NCI-H2029 treated with DMSO at 0.1 percent for 48 hours (cell line): ENCODE data around the gene ZDHHC4.

ENCODE experiments used
- DNase-seq: peaks from one replicate; lab custom pipeline; 2025; lab: John Stamatoyannopoulos, UW

The ZDHHC4 gene

DNA sequence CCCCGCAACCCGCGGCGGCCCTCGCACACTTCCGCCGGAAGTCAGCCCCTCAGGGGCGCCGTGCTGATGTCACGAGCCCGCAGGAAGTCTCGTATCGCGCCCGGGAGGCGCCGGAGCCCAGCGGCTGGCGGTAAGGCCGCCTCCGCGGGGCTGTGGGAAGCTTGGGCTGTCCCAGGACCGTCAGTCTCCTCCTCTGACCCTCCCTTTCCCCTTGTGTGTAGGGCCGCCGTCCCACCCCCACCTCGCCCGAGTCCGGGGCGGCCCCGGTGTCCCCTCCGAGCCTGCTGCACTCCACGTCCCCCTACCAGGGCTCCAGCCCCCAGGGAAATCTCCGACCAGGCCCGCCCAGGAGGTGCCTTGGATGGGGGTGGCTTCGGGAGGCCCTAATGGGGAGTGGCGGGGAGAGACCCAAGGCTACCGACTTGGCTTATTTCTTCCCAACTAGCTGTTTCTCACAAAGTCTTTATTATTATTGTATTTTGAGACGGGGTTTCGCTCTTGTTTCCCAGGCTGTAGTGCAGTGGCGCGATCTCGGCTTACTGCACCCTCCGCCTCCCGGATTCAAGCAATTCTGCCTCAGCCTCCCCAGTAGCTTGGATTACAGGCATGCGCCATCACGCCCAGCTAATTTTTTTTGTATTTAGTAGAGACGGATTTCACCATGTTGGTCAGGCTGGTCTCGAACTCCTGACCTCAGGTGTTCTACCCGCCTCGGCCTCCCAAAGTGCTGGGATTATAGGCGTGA is at the start of gene ZDHHC4:
ZDHHC4 (plus strand) TSS at position 86 of the 745 bp plus-strand sequence. CDS start 3,108 bp downstream, outside the sequence.
- peak; percentile 32 for DNase-seq

DNA sequence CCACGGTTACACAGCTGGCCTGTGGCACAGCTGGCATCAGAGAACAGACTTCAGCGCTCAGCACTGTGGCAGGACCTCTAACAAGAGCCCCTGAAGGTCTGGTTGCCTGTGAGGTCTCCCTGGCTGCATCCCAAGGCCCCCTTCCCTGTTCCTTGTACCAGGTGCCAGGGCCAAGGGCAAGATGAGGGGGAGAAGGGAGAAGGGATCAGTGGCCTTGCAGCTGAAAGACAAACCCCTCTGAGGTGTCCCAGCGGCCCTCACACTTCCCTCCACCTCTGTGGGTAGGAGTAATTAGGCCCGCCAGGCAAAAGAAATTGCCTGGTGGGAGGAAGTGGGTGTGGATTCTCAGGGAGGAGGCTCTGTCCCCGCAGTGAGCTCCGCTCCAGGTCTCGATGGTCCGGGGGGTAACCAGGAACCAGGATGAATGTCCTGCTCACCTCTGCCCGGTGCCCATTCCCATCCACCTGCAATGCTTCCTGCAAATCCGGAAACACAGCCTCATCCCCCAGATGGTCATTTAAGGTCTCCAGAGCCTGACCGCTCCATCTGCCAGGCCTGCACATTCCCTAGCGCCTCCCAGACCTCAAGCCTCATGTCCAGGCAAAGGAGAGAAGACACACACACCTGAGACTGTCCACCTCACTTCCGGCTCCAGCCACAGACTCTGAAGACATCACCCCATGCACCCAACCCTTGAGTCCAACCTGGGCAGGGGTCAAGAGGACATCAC is 48.7 kb upstream of the ZDHHC4 start:
- no peak for DNase-seq

DNA sequence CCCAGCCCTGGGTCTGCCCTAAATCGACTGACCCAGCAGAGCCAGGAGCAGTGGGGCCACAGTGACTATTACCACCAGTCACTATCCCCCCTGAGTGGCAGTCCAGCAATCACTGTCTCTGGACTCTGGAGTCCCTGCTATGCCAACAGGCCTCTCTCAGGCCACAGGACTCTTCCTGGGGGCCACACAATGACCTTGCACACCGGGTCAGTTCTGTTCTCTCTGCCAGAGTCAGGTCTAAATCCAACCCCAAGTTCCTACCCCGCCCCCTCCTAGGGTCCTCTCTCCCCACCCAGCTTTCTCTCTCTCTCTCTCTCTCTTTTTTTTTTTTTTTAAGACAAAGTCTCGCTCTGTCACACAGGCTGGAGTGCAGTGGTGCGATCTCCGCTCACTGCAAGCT is 47.6 kb upstream of the ZDHHC4 start:
- DNase-seq, result no peak

DNA sequence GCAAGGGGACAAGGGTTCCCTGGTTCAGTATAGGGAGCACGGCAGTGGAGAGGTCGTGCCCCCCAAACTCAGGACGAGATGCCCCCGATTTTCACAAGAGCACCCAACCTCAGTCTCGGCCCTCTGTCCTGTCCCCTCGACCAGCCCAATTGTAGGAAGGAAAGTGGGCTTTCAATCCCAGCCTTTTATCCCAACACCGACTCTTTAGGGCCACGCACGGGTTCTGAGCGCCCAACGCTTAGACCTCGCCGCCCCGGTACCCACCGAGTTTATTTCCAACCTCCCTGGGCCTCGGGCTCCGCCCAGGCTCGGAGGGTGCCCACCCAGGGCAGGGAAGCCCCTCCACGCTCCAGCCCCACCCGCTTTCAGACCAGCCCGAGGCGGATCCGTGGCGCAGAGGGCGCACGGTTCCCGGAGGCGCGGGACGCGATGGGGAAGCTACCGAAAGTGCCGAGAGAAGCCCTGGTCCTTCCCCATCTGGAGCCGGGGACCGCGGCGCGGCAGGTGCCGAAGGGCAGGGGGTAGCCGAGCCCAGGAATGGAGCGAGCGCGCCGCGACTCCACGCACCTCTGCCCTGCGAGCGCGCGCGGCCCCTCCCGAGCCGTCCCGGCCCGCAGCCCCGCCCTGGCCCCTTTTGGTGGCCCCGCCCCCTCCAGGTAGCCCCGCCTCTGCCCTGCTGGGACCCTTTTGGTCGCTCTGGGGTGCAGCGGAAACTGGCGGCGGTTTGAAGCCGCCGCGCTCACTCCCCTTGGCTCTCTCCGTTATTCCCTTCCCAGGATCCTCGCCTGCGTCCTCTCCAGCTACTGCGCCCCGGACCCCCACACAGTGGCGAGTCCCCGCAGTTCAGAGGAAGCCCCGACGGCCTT is 46.4 kb upstream of the ZDHHC4 start:
- DNase-seq, result no peak

DNA sequence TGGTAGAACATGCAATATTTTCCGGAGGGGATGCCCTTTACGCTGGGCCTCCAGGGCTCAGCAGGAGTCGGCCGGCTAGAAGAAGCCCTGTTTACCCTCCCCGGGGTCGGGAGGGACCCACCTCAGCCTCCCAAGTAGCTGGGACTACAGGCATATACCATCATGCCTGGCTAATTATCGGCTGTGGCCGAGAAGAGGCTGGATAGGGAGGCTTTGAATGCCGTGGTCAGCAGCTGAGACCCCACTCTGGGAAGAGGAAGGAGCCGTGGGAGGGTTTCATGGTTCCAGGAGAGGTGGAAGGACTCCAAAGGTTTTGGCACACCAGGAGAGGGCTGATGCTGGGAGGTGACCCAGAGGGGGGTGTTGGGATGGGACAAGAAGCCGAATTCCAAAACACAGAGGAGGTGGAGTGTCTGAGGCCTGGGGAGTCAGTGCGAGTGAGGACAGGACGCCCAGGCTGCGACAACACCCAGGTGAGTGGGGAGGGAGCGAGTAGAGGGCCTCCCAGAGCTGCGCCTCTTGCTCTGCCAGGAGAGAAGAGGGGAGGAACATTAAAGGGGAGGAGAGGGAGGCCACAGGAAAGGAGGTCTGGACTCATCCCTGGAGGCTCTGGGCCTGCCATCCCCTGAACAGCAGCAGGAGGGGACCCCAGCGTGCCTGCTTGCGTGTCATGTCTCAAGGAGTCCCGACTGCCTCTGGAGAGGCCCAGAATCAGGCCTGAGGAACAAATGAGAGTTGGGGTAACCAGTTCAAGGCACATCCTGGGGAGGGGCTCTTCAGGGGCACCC is 45.6 kb upstream of the ZDHHC4 start:
- no peak for DNase-seq

DNA sequence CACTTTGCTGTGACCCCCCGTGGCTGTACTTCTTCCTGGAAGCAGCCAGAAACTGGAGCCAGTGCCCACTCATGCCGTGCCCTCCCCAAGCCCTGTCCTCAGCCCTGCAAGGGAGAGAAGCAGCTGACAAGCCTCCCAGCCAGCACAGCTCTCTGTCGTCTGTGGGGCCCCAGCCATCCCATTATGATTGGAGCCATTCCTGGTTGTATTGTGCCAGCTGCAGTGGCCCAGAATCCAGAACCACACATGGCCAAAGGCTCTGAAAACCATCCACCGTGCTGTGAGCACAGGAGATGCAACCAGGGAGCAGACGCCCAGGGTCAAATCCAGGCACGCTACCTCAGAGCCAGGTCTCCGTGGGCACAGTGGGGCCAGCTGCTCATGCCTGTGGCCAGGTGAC is 44.7 kb upstream of the ZDHHC4 start:
- DNase-seq, result no peak

DNA sequence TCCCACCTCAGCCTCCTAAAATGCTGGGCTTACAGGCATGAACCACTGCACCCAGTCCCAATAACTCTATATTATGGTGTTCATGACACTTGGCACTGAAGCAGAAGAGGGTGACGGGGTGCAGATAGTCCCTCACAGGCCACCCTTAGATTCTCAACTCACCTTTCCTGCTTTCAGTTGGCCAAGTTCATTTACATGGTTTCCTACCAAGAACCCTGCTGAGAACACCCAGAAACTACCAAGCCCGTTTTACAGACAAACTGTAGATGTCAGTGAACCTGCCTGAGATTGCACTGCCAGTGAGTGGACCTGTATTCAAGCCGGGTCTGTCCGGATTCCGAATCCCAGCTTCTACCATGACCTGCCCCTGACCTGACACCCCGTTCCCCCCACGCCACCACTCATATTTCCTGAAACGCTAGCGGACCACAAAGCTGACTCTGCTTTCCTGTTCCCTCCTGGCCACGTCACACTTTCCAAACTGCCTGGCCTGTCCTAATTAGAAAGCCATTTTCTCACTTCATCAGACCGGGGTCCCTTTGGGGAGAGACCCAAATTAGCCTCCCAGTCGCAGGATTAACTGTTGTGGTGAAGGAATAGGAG is 43.3 kb upstream of the ZDHHC4 start:
- DNase-seq, result no peak

DNA sequence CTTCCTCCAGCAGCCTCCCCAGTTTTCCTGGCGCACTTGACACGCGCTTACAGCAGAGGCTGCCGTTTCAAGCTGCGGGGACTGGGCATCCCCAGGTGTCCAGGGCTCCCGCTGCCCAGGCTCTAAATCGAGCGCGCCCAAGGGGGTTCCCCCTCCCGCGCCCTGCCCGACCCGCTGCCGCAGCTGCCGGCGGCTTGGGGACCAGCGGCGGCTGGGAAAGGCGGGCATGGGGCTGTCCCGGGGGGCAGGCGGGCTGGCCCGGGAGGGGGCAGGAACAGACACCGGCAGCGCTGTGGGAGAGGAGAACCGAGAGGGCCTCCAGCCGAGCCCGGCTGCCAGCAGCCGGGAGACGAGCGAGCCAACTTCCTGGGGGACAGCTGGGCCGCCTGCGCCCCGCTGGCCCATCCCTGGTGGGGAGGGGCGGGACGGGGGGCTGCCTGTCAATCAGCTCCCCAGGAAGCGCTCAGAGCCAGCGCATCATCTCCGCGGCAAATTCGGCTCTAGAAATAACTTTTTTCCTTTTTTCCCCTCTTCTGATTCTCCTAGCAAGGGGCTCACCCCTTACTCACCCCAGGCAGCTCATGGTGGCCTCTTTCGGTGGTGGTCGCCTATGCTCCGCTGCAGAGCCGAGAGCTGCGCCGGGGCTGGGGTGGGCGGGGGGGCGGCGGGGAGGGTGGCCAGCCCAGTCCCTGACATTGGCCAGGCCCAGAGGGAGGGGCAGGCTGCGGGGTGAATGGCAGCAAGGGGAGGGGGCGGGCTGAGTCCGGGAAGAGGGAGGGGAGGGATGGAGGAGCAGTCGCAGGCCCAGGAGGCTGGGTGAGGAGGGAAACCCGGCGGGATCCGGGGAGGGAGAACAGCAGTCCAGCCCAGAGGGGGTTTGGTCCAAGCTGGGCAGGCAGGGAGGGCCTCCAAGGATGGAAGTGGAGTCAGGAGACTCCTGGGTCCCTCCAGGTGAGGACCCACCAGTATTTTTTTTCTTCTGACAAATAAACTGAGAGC is 40.7 kb upstream of the ZDHHC4 start:
- no peak for DNase-seq

DNA sequence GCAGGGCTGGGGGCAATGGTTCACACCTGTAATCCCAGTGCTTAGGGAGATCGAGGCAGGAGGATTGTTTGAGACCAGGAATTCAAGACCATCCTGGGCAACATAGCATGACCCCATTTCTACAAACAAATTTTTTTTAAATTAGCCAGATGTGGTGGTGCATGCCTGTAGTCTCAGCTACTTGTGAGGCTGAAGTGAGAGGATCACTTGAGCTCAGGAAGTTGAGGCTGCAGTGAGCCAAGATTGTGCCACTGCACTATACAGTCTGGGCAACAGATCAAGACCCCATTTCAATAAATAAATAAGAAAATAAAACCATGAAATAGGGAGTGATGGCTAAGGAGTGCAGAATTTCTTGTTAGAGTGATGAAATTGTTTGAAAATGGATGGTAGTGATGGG is 34.9 kb upstream of the ZDHHC4 start:
- no peak for DNase-seq

DNA sequence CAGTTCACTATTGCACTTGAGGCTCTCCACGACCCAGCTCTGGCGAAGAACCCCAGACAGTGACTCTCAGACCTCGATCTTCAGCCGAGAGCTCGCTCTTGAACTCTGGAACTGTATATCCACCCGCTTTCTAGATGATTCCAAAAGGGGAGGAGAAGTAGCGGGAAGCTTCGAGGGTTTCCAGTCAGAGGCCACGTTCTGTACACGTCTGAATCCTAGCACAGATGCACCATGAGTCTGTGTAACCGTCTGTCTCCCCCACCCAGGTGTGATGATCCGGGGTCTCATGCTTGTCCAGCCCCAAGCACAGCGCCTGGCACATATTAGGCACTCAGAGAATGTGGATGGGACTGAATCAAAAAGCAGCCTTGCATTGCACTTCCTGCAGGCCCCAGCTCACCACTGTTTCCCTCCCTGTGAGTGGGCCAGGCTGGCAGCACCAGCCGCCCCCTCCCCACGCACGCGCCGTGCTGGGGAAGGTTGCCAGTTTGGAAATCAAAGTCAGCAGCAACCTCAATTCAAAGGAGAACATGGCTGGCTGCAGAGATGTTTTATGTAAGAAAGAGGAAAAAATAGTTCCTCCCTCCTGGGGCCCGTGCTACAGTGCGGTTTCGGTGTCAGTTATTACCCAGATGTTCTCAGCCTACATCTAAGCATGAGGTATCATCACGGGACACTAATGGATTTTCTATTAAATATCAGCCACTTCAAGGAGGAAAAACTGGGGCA is 31.7 kb upstream of the ZDHHC4 start:
- DNase-seq, result no peak

DNA sequence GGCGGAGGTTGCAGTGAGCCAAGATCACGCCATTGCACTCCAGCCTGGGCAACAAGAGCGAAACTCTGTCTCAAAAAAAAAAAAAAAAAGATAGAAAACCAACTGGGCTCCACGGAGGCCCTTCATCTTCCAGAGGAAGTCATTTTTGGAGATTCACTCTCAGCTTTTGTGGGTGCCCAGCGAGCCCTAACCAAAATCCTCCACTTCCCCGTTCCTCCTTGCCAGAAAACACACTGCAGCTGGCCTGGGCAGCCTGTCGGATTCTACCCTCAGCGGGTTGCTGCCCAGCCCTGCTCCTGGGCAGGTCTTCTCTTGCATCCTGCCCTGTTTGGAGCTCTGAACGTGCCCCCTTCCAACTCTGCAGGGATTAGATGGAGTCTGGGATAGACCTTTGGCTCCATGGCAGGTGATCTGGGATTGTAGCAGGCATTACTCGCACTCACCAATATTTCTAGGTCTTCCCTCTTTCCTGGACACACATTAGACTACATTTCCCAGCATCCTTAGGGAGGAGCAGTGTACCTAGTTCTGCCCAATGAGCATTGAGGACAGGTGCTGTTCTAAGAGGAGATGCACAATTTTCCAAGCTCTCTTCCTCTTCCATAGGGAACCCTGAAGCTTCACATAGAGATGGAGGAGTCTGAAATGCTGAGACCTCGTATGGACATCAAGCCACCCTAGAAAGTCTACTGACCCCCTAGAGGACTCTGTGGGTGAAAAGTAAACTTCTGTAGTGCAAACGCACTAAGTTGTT is 30.6 kb upstream of the ZDHHC4 start:
- DNase-seq, result no peak

DNA sequence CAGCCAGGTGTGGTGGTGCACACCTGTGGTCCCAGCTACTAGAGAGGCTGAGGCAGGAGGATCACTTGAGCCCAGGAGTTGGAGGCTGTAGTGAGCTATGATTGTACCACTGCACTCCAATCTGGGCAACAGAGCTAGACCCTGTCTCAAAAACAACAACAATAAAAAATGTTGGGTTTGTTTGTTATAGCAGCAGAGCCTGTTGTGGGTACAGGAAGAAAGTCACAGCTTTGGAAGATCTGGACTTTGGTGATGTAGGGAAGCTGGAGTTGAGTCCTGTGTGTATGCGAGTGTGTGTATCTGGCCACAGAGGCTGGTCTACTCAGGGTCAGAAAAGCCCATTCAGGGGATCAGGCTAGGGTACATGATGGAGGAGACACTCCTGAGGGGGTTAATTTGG is 29.9 kb upstream of the ZDHHC4 start:
- no peak for DNase-seq

DNA sequence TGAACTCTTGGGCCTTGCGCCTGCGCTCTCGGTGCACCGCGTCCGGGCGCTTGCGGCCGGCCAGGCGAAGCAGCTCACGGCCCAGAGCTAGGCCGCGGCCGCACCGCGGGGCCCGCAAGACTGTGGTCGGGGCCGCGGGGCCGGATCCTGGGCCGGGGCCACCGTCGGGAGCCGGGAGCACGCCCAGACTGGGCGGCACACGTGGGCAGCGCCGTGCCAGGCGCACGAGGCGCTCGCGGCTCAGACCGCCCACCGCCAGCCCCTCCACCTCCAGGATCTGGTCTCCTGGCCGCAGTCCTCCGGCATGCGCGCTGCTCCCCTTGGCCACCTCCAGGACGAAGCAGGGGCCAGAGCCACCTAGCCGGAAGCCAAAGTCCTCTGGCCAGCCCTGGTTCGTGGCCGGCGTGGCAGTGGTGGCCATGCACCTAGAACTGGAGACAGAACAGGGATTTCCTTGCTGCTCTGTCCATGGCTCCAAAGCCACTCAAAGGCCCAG is 26.2 kb upstream of the ZDHHC4 start, which contains the start of gene GRID2IP:
GRID2IP (minus strand) TSS at position 446 of the 496 bp plus-strand sequence; CDS start at position 421, 25 bp downstream.
- no peak for DNase-seq

DNA sequence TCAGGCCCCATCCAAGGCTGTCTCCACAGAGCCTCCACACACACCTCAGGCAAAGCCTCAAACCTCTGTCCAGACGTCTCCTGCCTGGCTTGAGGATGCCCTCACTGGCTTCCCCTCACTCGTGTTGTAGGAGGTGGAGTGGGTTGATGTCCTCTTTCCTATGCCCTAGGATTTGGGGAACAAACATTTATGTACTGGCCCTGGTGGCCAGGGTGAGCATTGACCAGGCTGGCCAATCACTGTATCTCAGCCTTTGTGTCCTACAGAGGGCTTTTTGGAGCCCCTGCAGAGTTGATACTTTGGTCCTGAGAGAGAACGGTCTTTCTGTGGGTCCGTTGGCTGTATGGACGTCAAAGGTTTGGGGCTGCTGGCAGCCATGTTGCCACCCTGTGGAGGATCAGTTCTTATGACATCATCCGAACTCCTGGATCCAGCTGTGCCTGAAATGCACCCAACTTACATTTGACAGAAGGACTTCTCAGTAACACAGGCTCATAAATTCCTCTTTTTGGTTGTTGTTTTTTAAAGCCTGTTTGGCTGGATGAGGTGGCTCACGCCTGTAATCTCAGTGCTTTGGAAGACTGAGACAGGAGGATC is 23.7 kb upstream of the ZDHHC4 start:
- DNase-seq, result no peak

DNA sequence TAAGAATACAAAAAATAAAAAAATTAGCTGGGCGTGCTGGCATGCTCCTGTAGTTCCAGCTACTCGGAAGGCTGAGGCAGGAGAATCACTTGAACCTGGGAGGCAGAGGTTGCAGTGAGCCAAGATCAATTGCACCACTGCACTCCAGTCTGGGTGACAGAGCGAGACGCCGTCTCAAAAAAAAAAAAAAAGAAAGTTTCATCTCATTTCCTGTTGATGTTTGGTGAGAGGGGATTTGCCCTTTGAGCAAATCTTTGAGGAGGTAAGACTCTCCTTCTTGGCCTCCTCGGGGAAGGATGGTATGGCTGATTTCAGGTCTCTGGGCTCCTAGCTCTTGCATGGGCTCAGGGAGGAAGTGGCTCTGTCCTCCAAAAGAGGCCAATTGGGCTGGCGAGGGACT is 22.4 kb upstream of the ZDHHC4 start:
- DNase-seq, result no peak

DNA sequence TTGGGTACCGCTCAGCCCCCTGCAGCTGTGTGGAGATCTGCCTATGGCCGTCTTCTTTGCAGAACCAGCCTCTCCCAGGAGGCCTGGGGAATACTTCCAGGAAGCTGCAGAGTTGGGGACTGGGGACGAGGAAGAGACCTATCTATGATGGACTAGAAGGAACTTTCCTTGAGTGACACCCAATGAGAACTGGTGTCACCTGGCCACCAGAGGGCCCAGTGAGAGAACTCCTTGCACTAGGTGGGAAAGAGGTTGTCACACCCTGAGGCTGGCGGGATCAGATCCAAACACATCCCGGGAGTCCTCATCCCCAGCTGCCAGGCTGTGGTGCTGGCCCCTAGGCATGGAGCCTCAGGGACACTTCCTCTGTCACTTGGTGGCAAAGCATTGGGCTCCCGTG is 21.1 kb upstream of the ZDHHC4 start:
- no peak for DNase-seq

DNA sequence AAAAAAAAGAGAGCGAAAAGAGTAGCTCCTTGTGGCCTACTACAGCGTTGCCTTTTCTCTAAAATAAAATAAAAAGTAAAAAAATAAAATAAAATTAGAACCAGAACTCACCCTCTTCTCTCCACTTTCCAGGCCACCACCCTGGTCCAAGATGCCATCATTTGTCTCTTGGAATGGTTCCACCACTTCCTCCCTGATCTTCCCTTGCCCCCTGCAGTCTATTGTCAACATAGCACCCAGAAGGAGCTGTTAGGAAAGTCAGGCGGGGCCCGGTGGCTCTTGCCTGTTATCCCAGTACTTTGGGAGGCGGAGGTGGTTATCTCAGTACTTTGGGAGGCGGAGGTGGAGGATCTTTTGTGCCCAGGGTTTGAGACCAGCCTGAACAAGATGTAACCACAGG is 18.4 kb upstream of the ZDHHC4 start:
- DNase-seq, result peak; percentile 18

DNA sequence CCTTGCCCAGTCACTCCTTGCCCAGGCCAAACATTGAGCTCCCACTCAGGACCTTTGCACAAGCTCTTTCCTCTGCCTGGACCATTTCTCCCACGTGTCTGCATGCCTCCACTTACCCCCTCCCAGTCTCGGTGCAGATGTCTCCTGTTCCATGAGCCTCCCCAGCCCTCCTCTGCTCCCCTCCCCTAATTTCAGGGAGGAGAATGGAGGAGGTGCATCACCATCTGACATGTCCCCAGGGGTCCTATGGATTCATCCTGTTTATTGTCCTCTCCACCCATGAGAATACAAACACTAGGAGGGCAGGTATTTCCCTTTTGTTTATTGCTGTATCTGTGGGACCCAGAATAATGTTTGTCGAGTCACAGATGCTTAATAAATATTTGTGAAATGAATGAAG is 17.4 kb upstream of the ZDHHC4 start:
- no peak for DNase-seq
